GM10266 (cell line): Measurements from ENCODE around the gene PRR5L.
"Not testable (repeated sequence)": the region's sequence is repeated elsewhere in the genome, so short reads cannot be mapped to it uniquely, and the experiment has no call there.

ENCODE experiments used
- DNase-seq: peaks from one replicate; pipeline ENCODE4 v3.0.0; 2012; ENCODE audit errors: extremely low spot score
- TF ChIP-seq, protein P1 (sequence below): IDR thresholded peaks from 2 replicates; pipeline ENCODE4 v1.5.1; 2012; ENCODE audit warnings: mild to moderate bottlenecking, low read depth; ENCODE audit not compliant: control insufficient read depth, insufficient read depth; ENCODE audit errors: missing control alignments

Gene PRR5L

DNA sequence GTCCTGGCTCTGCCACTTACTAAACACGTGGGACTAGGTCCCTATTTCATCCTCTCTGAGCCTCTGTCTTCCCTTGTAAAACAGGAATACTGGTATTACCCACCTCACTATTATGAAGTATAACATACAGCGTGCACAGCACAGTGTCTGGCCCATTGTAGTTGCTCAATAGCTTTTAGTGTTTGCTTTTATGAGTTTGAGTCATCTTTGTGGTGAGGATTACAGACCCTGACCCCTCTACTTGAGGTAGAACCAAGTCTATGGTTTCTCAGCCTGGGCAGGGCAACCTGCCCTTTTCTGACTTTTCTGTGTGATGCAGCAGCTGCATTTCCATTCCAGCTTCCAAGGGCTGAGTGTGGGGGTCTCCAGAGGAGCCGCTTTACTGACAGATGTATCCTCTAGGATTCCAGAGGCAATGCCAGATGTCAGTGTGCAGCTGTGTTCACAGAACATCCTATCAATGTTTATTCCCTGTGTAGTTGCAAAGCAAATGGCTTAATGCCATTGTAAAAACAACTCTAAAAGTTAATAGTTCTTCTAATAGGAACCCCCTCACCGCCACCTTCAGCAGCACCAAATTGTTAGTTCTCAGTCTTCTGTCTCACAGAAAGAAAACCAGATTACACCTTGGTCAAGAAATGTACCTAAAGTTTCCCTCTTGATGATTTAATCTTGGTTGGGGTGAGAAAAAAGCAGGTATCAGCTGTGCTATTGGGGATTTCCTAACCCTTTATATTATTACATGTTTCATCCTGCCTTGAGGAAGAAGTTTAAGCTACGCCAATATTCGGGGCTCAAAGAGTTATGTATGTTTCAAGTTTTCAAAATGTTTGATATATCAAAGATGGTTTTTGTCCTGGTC is 16.8 kb downstream of the PRR5L start:
- DNase-seq = no peak
- TF ChIP-seq, protein P1, sequence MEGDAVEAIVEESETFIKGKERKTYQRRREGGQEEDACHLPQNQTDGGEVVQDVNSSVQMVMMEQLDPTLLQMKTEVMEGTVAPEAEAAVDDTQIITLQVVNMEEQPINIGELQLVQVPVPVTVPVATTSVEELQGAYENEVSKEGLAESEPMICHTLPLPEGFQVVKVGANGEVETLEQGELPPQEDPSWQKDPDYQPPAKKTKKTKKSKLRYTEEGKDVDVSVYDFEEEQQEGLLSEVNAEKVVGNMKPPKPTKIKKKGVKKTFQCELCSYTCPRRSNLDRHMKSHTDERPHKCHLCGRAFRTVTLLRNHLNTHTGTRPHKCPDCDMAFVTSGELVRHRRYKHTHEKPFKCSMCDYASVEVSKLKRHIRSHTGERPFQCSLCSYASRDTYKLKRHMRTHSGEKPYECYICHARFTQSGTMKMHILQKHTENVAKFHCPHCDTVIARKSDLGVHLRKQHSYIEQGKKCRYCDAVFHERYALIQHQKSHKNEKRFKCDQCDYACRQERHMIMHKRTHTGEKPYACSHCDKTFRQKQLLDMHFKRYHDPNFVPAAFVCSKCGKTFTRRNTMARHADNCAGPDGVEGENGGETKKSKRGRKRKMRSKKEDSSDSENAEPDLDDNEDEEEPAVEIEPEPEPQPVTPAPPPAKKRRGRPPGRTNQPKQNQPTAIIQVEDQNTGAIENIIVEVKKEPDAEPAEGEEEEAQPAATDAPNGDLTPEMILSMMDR = no peak

DNA sequence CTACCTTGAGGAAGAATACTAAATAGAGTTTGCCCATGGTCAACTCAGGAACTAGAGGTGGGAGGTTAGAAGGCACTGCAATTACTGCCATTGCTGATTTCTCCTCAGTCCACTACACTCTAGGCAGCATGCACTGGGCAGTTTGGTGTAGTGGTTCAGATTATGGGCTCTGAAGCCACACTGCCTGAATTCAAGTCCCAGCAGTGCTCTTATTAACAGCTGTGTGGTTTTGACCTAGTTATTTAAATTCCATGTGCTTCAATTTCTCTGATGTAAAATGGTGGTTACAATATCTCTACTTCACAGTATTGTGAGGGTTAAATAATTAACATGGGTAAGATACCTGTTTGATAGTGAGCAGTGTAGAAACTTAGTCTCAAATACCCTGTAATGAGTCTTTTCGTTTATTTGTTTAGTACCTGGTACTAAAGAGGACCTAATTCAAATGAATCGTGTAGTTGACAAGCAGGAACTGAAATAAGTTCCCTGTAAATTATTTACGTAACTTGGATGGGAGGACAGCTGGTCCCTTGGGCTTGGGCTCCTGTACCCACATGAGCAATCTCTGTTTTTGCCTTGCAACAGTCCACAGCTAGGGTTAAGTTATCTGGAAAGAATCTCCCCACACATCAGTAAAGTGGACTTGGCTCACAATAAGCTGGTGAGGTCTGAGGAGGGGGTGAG is 17.8 kb downstream of the PRR5L start:
- DNase-seq = no peak
- TF ChIP-seq, protein P1 = no peak

DNA sequence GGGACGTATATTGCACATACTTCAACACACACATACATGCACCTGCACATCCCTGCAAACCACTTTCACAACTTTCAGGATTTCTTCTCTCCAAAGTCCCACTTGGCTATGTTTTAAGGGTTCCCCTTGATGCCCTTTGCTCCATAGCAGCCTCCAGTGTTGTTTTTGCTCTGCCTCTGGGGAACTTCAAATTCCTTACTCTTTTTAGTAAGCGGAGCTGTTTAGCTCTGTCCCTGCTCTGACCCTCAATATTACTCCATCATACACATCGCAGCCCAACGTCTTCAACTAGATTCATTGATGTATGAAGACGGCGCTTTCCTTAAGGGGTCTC is 18.3 kb downstream of the PRR5L start:
- TF ChIP-seq, protein P1 = no peak
- DNase-seq = no peak

DNA sequence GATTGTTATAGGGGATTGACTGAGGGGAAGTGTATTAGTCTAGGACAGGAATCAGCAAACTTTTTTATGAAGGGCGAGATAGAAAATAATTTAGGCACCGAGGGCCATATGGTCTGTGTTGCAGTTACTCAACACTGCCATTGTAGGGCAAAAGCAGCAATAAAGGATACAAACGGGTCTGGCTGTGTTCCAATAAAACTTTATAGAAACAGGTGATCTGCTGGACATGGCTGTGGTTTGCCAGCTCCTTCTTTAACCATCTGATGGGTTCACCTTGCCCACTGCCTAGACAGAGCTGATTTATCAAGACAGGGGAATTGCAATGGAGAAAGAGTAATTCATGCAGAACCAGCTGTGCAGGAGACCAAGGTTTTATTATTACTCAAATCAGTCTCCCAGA is 20.0 kb downstream of the PRR5L start:
- TF ChIP-seq, protein P1 = no peak
- no peak for DNase-seq

DNA sequence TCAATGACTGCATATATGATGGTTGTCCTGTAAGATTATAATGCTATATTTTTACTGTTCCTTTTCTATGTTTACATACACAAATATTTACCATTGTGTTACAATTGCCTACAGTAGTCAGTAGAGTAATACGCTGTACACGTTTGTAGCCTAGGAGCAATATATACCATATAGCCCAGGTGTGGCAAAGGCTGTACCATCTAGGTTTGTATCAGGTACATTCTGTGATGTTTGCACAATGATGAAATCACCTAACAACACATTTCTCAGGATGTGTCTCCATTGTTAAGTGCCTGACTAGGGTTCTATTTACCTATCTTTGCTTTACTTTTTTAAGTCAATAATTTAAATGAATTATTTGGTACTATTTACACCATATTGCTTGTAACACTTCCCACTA is 21.9 kb downstream of the PRR5L start:
- DNase-seq = no peak
- TF ChIP-seq, protein P1 = no peak

DNA sequence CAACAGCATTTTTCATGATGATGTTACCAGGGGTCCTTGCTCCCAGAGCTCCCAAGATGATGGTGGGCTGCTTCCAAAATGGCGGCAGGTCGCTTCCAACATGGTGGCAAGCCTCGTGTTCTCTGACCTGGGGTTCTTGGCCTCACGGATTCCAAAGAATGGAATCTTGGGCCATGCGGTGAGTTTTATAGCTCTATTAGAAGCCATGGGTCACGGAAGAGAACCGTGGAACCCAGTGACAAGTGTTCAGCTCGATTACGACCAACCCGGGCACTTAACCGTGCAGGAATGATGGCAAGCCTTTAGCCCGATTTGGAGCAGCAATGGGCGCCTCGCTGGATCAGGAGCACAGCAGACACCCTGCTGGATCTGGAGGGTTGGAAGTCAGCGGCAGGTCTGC is 28.9 kb downstream of the PRR5L start:
- not testable (repeated sequence) for DNase-seq

DNA sequence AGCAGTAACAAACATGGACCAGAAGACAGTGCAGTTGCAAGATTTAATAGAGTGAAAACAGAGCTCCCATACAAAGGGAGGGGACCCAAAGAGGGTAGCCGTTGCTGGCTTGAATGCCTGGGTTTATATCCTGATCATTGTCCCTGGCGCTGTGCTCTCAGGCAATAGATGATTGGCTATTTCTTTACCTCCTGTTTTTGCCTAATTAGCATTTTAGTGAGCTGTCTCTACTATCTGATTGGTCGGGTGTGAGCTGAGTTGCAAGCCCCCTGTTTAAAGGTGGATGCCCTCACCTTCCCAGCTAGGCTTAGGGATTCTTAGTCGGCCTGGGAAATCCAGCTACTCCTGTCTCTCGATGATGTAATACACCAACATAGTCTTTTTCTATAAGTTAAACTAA is 29.3 kb downstream of the PRR5L start:
- DNase-seq = not testable (repeated sequence)

DNA sequence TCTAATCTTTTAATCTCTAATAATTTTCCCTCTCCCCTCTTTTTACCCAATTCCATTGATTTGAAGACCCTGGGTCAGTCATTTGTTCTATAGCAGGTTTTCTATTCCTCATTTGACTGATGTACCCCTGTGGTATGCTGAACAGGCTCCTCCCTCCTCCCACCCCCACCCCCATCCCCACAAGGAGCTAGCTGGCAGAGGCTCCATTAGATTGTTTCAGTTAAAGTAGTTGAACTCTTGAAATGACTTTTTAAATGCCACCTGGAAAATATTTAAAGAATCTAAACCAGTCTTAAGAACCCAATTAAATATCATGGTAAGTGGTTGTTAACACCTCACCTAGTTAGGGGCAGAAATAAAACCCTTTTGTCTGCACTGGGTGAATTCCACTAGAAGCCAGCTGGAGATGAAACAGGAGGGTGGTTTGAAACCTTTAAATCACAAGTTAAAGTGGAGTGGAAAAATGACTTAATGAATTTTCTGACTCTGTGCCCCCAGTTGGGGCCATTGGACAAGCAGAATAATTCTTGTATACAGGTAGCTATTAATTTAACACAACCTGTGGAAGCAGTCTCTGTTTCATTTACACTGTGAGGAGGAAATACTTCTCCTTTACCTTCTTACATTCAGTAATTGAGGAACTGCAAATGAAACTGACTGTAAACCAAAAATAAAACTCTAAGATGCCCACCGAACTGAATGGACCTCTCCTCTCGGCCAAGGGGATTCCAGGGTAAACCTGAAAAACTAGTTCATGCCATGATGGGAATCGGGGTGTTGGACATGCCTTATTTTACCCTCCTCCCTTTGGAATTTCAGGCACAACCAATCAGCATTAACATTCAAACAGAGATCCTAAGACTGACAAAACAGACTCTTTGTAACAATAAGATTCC is 30.7 kb downstream of the PRR5L start:
- DNase-seq = no peak
- TF ChIP-seq, protein P1 = no peak
